GM18907 (cell line): ENCODE results near the gene STXBP5.
A peak's percentile ranks its signal among the peaks of the same experiment; 100 is the strongest.

Source experiments
- ATAC-seq: cut with Tn5 transposase; IDR thresholded peaks from one replicate; pipeline ENCODE4 v1.9.1; 2021; ENCODE audit warnings: mild to moderate bottlenecking, moderate library complexity; ENCODE audit not compliant: unreplicated experiment

STXBP5 gene

DNA sequence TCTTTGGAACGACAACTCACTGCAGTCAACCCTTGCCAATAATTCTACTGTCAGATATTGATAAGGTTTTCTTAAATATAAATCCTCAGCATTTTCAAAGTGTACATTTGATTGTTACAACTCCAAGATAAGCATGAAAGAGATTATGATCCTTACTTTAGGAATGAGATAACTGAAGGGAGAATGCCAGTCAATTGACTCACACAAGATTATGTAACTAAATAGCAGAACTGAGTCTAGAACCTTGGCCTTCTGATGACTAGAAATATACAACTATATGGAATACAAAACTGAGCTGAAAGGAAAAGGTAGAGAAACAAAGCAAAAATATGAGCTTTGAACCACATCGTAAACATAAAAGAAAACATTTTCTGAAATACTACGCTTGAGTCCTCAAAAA lies 26.9 kb upstream of the STXBP5 start:
- ATAC-seq, result no peak

DNA sequence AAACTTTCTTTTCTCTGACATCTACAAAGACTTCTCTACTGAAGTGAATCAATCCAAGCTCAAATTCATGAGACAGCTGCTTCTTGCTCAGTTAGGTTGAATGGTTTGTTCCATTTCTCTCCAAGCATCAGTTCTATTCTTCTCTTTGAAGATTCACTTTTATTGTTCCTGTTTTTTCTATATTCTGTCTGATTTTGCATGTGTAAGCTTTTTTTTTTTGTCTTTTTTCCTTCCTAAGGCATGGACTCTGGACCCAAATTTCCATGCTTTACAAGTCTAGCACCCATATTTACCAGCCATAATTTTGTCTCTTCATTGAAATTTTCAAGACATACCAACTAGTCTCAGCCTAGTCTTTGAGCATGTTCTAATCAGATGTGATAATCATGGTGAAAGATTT lies 25.9 kb upstream of the STXBP5 start:
- no peak for ATAC-seq

DNA sequence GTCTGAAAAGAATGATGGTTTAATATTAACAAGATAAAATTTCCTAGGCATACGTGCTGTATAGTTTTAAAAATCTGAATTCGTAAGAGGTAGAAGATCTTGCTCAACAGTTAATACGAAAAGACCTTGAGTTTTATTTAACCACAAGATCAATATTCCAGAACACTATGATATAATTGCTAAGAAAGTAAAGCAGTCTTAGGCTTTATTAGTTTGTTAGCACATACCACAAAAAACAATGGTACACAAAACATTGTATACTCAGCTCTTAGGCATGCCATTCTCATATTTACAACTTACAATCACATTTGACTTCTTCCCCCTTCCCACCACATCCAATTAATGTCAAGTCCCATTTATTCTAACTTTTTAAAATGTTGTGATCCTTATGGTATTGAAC lies 24.4 kb upstream of the STXBP5 start:
- no peak for ATAC-seq

DNA sequence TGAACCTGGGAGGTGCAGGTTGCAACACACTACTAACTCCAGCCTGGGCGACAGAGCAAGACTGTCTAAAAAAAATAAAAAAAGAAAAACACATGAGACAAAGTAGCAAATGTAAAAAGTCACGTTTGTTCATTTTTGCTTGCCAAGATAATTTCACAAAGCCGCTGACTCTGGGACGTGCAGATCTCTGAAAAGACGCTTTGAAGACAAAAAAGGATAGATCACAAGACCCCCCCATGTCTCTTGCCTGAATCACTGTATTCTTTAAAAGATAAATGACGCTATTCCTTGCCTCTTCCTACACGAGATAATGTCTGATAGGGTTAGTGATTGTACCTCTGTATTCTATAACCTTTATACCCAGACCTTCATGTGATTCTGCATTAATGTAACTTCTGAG lies 23.3 kb upstream of the STXBP5 start:
- ATAC-seq, result no peak

DNA sequence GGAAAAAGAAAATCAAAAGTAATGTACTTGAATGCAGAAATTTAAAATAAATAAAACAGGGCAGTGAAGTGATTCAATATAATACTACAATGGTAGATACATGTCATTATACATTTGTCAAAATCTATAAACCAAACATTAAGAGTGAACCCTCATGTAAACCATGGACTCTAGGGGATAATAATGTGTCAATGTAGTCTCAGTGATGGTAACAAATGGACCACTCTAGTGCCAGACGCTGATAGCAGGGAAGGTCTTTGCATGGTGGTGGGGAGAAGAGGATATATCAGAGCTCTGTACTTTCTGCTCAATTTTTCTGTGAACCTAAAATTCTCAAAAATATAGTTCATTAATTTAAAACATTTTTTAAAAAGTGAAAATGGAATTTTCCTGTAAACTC lies 19.8 kb upstream of the STXBP5 start:
- no peak for ATAC-seq

DNA sequence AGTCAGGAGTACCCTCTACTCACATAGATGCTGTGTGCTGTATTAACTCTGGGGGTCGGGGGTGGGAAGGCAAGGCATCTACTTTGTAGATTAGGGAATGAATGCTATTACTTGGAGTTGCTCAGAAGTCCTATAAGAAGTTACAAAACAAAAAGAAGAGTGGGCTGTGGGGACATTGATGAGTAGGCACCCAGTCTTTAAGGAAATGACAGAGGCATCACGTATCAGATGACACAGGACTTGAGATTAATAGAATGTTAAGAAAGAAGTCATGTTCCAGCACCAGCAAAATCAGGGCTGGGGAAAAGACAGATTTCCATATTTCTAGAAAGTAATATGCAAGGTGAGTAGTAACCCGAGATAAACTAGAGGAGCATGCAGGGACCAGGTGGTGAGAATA lies 19.0 kb upstream of the STXBP5 start:
- no peak for ATAC-seq

DNA sequence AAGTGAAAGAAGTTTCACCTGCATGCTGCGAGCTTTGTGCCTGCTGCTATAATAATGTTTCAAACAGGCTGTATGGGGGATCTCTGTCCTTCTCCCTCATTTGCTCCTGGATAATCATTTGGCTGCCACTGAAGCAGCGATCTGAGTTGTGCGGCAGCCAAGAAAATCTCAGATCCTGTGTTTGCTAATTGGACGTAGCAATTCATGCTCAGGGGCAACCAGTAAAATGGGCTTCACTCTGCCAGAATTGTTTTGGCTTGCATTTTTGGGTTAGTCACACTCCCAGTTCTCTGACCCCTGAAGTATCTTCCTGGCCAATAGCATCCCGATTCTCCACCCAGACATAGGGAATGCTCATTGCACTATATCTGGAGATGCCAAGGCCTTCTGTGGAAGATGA lies 13.7 kb upstream of the STXBP5 start:
- no peak for ATAC-seq

DNA sequence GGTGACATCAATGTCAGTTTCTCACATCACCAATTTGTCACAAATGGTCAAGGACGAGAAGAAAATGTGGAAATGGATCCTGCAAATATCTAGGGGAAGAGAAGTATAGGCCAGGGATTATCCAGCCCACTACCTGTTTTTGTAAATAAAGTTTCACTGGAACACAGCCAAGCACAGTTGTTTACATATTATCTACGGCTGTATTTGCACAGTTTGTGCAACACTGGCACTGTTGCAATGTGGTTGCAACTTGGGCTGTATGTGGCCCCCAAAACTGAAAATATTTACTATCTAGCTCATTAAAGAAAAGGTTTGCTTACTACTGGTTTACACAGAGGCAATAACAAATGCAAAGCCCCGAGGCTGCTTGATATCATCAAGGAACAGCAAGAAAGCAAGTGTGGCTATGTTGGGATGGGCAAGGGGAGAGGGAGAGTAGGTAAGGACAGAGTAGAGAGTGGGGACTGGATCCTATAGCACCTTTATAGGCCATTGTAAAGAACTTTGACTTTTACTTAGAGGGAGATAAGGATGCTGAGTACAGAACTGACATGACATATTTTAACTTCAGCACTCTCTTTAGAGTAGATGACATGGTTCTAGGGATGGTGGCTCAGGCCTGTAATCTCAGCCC lies 11.8 kb upstream of the STXBP5 start:
- no peak for ATAC-seq

DNA sequence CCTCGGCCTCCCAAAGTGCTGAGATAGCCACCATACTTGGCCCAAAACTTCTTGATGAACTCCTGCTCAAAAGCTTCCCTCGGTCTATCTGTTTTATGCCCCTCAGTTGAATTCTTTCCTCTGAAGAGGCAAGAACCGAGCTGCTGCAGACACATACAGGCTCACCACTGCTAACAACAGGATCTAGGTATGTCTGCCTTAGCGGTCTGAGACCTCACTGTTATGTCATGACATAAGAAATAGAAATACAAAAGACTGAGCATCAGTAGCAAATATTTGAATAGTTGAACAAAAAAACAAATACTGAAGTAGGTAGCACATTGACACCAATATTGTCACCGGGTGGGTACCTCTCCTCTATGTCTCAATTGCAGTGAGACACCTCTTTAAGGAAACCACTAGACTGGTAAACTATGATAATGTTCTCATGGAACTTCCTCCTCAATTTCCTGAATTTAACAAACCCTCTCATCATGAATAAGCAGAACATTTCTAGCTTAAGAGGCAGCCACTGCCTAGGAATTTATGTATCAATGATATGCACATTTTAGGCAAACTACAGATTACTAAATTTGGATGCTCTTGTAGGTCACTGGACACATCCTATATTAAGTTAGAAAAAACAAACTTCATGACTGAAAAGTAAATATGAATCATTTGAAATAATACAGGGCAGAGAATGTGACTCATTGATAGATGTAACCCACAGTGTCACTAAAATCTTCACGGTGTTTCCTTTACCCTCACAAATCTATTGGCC lies 9.4 kb upstream of the STXBP5 start:
- peak; percentile 46 for ATAC-seq

DNA sequence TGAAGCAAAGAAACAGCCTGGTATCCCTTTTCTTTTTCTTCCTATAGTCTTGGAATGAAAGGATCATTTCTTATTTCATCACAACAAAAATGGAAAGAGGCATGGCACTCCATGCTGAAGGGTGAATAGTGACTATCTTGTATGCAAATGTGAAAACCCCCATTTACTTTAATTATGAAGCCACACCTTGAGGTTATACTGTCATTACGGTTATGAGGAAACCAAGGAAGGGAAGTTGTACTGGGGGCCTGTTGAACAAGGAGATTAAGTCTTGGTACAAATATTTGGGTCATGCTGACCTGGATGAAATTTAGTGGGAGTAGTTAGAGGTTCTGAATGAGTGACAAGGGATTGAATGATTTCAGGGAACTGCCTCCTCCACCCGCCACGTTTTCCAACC lies 8.7 kb upstream of the STXBP5 start:
- peak; percentile 56 for ATAC-seq

DNA sequence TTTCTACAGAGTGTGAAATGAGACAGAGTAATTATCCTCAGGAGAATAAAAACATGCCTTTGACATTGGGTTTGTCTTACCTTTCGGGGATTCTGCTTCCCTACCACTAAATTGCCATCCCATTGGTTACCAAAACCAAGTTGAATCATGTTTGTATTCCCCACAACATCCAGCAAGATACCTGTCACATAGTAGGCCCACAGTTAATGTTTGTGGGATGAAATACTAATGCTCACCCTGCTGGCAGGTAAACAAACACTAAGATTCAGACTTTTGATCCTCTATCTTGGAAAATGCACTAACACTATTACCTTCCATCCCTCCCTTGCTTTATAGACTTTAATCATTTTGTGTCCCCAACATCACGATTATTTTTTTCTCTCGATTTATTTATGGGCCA lies 8.2 kb upstream of the STXBP5 start:
- ATAC-seq, result no peak

DNA sequence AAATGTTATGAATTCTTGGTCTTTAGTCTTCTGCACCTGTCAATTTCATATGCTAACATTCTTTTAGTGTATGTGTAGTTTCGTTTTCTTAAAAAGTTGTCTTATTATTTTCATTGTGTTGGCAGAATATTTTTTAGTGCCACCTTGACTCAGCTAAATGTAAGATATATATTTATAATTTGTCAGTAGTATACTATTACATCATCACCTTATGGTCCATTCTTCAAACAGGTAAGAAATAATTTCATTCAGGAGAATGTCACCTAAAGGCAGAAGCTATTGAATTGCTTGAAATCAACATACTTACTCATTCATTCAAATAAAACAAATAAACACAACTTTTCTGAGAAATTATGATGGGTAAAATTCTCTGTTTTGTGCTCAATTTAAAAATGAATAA lies 3.5 kb upstream of the STXBP5 start:
- no peak for ATAC-seq

DNA sequence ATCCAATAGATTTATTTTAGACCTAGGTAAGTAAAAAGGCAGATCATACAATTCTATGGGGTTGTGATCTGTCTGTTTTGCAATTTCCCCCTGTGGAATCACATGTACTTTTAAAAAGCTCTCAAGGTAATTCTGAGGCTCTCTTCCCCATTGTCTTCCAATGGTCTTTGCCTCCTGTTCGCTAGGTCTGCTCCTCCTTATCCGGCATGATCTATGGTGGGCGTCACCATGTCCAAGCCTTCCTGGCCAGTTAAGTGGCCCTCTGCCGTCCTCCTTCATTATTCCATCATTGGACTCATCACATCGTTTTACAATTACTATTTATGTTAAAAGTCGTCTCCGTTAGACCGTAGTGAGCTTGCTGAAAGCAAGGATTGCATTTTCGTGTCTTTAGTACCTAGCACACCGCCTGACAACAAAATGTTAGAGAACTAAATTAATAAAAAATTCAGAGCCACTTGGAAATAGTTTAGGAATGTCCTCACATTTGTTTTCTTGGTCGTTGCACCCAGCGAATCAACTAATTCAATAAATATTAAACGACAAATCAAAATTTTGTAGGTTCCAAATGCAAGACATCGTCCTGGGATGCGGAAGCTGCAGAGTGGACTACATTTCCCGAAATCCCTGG lies 2.2 kb upstream of the STXBP5 start:
- no peak for ATAC-seq

DNA sequence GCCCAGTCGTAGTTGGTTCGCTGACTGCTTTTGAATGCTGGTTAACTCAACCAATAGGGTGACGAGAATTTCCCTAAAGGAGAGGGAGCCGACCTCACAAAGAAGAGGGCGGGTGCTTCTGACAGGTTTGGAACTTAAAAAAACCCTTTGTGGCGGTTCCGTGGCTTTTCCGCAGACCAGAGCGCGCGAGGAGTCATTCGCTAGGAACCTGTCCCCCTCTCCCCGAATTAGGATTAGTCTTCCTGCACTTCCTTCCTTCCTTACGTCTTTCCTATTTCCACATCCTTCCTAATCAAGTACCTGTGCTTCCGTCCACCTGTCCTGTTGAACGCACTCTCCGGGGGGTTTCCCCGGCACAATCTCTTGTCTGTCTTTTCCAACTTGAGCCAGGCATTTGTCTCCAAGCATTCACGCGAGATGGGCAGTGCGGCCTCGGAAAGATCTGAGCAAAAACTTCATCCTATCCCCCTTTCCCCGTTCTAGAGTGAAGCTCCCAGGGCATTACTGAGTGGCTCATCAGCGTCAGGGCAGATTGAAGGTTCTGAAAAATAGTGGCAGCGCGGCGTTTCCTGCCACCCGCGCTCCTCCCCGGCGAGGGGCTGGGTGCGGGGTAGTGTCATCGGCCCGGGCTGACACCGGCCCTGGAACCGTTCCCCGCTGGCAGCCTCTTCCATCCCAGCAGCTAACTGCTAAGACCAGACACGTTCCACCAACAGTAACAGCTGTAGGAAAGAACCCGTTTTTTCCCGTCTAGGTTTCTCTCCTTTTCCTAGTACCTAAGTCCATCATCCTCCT lies 1.5 kb upstream of the STXBP5 start:
- peak; percentile 90 for ATAC-seq

DNA sequence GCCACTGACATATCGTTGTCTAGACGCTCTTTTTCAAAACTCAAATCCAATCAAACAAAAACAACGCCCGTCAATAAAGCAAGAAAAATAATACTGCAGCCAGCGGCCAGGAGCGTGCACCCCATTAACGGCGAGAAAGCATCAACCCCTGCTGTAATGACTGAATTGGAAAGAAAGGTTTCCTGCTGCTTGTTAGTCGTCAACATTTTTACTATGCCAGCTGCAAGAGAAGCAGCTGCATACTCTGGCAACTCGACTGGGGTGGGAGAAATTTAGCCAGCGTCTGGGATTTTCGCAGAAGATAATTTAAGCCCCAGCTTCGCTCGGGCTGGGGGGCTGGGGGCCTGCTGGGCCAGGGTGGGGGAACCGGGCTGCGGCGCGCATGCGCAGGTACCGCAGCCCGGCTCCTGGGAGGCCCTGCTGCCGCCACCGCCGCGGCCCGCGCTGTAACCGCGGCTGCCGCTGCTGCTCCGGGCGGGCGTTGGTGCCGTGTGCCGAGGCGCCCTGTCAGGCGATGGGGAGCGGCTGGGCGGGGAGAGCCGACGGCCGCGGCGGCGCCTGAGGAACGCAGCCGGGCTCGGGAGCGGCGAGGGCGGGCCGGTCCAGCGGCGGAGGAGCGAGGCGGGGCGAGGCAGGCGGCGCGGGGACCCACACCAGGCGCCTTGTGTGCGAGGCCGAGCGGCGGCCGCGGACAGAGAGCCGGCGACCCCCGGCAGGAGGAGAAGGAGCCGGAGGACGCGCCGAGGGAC lies 732 bp upstream of the STXBP5 start:
- ATAC-seq, result peak; percentile 53

DNA sequence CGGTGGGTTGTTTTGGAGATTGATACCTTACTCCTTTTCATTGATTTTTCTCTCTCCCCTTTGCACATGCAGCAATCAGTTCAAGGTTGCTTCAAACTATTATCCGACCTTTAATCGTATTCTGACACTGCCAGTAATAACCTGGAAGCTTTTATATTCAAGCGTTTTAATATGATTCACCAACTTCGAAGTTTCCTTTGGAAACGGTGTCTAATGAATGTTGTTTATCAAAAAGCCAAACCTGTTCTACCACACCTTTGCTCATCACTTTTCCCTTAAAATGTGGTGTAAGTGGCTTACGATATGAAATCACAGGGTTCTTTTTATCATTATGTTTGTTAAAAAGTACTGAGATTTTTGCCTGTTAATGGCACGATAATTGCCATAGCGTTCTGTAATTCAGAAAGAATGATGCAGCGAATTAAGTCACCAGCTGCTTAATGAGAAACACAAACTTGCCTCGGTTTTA lies 660 bp downstream of the STXBP5 start:
- ATAC-seq, result no peak

DNA sequence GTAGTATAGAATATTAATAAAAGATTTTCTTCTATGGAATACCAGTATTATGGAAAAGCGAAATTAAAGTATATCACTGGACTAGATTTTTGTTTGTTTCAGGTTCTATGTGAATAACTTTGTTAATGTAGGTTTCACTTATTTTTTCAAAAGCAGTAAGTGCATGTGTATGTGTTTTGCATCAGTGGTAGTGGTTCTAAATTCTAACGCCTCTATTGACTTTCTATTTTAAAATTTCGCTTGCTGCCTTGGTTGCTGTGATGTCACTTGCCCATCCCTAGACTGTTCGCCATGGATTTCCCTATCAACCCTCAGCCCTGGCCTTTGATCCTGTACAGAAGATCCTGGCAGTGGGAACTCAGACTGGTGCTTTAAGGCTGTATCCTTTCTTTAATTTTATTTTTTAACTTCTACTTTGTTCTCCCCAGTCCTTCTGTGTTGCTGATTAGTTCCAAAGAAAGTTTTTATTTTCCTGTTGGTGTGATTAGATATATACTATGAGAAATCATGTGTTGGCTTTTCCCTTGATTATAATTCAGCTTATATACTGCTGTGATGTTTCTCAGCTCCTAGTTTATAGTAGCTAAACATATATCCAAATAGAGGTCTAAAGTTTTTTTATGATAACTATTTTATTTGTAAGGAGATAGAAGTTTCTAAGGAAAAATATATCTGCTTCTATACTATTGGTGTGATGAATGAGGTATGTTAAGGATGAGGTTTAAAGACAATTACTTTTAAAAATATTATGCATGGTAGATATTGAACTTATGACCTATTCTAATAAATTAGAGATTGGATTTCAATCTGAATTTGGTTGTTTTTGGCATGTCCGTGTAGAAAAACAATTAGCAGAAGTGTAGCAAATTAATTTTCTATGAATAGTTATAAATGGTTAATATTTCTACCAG lies 1.7 kb downstream of the STXBP5 start:
- no peak for ATAC-seq

DNA sequence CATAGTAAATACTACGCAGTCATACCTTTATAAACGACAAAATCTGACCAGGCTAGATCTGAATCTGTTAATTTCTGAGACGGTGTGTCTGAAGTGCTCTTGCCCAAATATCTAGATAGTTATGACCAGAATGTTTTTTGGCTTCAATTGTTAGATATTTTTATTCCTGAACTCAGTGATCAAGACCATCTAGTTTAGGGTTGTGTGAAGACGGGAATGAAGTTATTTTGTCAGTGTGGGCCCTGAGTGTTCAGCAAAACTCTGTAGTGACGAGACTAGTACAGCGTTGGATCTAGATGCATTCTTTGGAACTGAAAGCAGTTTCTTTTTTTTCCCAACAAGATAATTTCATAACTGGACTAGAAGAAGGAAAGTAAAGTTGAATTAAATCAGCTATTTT lies 3.1 kb downstream of the STXBP5 start:
- ATAC-seq, result no peak

DNA sequence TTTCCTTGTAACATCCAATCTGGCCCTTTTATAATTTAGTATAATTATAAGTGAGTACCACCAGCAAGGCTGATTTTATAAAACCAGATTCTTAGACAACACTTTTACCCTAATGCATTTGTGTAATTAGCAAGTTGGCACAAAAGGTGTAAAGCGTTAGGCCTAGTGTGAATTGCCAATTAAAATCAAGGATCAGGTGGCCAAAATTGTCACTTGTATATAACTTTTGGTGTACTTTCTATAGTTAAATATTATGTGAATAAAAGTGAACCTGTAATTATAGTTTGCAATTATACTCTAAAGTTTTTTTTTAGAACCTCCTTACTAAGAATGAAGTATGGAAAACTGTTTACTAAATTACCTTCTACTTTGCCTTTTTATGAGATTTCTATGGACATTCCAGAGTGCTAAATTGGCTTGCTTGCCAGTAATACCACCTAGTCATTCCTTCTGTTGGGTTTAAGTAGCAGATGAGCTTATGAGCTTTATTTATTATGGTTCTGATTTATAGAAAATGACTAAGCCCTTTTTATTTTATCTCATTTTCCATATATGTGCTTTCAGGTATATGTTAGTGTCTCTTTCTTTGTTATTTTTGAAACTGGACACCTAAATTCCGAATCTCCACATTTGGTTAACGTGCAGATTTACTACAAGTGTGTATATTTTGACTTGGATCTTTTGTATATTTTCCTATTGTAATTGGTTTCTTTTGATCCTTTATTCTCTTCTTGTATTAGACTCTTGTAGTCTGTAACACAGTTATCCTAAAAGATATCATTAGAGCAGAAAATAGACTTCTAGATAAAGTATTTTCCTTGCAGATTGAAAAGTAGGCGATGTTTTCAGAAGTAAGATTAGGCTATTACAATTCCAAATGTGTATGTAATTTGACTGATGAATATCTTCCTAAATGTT lies 3.9 kb downstream of the STXBP5 start:
- no peak for ATAC-seq
